Globus pallidus (tissue), 1 donor: ENCODE data around the gene TRHDE.

Experiments
- DNase-seq: peaks from one replicate; pipeline ENCODE4 v3.0.0-alpha.2; 2015; ENCODE audit warnings: low spot score

The TRHDE gene

GRCh38 chr12:72521326-72521725, 249.2 kb downstream of the TRHDE start:
- no peak for DNase-seq

- DNase-seq: no peak
These were observed 250.2 kb downstream of the TRHDE start for GRCh38 chr12:72522411-72522810.

- DNase-seq: no peak
These were observed 251.6 kb downstream of the TRHDE start for GRCh38 chr12:72523754-72524153.

- no peak for DNase-seq
These were observed 263.2 kb downstream of the TRHDE start for GRCh38 chr12:72535212-72535990.

GRCh38 chr12:72540811-72541210, 268.6 kb downstream of the TRHDE start:
- no peak for DNase-seq

GRCh38 chr12:72543777-72544467, 271.8 kb downstream of the TRHDE start:
- no peak for DNase-seq

GRCh38 chr12:72546106-72546505, 273.9 kb downstream of the TRHDE start:
- DNase-seq: no peak

- no peak for DNase-seq
These were observed 275.4 kb downstream of the TRHDE start for GRCh38 chr12:72547573-72547972.

- DNase-seq: no peak
These were observed 277.0 kb downstream of the TRHDE start for GRCh38 chr12:72549184-72549583.

- DNase-seq: no peak
These were observed 288.0 kb downstream of the TRHDE start for GRCh38 chr12:72560003-72560769.

GRCh38 chr12:72570601-72571000, 298.4 kb downstream of the TRHDE start:
- DNase-seq: no peak

- no peak for DNase-seq
These were observed 302.0 kb downstream of the TRHDE start for GRCh38 chr12:72574138-72574537.

GRCh38 chr12:72578327-72578726, 306.2 kb downstream of the TRHDE start:
- DNase-seq: no peak

- no peak for DNase-seq
These were observed 314.3 kb downstream of the TRHDE start for GRCh38 chr12:72586456-72586855.

- DNase-seq: no peak
These were observed 330.4 kb downstream of the TRHDE start for GRCh38 chr12:72602581-72602980.

GRCh38 chr12:72605975-72606374, 333.8 kb downstream of the TRHDE start:
- DNase-seq: no peak

- DNase-seq: no peak
These were observed 338.2 kb downstream of the TRHDE start for GRCh38 chr12:72610342-72610741.

- no peak for DNase-seq
These were observed 338.7 kb downstream of the TRHDE start for GRCh38 chr12:72610854-72611358.

- DNase-seq: no peak
These were observed 340.0 kb downstream of the TRHDE start for GRCh38 chr12:72612171-72612570.

- DNase-seq: no peak
These were observed 346.6 kb downstream of the TRHDE start for GRCh38 chr12:72618764-72619163.

- DNase-seq: no peak
These were observed 350.4 kb downstream of the TRHDE start for GRCh38 chr12:72622556-72622955.

- DNase-seq: no peak
These were observed 359.9 kb downstream of the TRHDE start for GRCh38 chr12:72631926-72632685.
